GM23248 (cell line): Measurements from ENCODE around the gene GPNMB.

Experiments
- EZH2 ChIP-seq: fragments of 200-600 bp; sonication (generic); IDR thresholded peaks from 2 replicates; pipeline ENCODE4 v1.6.1; 2018; ENCODE audit warnings: antibody characterized with exemption, mild to moderate bottlenecking; ENCODE audit not compliant: insufficient read depth, poor library complexity, severe bottlenecking
- EZH2phosphoT487 ChIP-seq: fragments of 200-600 bp; sonication (generic); IDR thresholded peaks from 2 replicates; pipeline ENCODE4 v1.6.1; 2018; ENCODE audit warnings: antibody characterized with exemption, moderate library complexity, mild to moderate bottlenecking, low read depth; ENCODE audit not compliant: insufficient read depth

DNA sequence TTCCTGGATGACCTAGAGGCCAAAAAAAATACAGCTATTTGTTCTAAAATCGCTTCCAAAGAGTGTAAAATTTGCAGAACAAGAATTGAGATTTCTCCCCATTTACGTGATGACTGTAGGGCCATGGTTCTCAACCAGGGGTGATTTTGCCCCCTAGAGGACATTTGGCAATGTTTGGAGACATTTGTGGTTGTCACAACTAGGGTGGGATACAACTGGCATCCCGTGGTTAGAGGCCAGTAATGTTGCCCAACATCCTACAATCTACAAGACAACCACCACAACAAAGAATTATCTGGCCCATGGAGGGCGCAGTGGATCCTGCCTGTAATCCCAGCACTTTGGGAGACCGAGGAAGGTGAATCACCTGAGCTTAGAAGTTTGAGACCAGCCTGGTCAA lies 29.8 kb downstream of the GPNMB start:
- no peak for TF ChIP-seq EZH2
- no peak for TF ChIP-seq EZH2phosphoT487
